Right lobe of liver (tissue), 6 donors: ENCODE results near the gene TMEM134. TPM values are rescaled to one million over a fixed set of nuclear protein-coding genes. Genes with fewer than 3 reads are reported as not detected.
A peak's percentile ranks its signal among the peaks of the same experiment; 100 is the strongest.

Source experiments
- ATAC-seq, 4 donors: fragments of 200-7000 bp; cut with Tn5 transposase; one replicate each; pipeline ENCODE4 v1.9.1; 2020; ENCODE audit warnings: mild to moderate bottlenecking in 4 of 4, moderate library complexity in 4 of 4
- DNase-seq, 3 donors: peaks; one replicate each; pipeline ENCODE4 v3.0.0-alpha.2; 2020
- H3K27ac ChIP-seq, 3 donors: fragments of 200-600 bp; one replicate each; pipeline ENCODE4 v1.8.0; 2022
- H3K27me3 ChIP-seq, 2 donors: fragments of 200-600 bp; one replicate each; pipeline ENCODE4 v1.8.0; 2022
- H3K36me3 ChIP-seq, 4 donors: fragments of 200-600 bp; sonication (generic) in 1 of 4; one replicate each; pipeline versions ENCODE4 v1.5.1 to v1.8.0; 2017 to 2022; ENCODE audit warnings: control low read depth in 1 of 4
- H3K4me1 ChIP-seq, 4 donors: fragments of 200-600 bp; sonication (generic) in 1 of 4; one replicate each; pipeline versions ENCODE4 v1.5.1 to v1.8.0; 2017 to 2022; ENCODE audit warnings: control low read depth in 1 of 4
- H3K4me3 ChIP-seq, 3 donors: fragments of 200-600 bp; one replicate each; pipeline ENCODE4 v1.8.0; 2022
- H3K9me3 ChIP-seq, 4 donors: fragments of 200-600 bp; sonication (generic) in 1 of 4; one replicate each; pipeline versions ENCODE4 v1.5.1 to v1.8.0; 2017 to 2022; ENCODE audit warnings: control low read depth in 1 of 4
- POLR2A ChIP-seq: fragments of 450-650 bp; IDR thresholded peaks from one replicate; pipeline ENCODE4 v1.6.1; 2017; ENCODE audit warnings: antibody characterized with exemption, mild to moderate bottlenecking
- WGBS: methylation state at CpG from one replicate; pipeline ENCODE4 v1.1.6; 2018; ENCODE audit warnings: low coverage, low lambda C conversion rate; ENCODE audit not compliant: insufficient coverage; ENCODE audit errors: missing lambda C conversion rate; 5-methylcytosine and 5-hydroxymethylcytosine counted together
- intact Hi-C, 2 donors: fragments of 100-400 bp; cut with DNase I; formaldehyde crosslinking; loops; one replicate each; pipeline versions ENCODE4 v1.11.2 to v1.14.1; 2022
- total RNA-seq, 6 experiments: library from RNA; depleted of rRNA in 2 of 6; stranded (reverse); fragments of >200 nt in 2 of 6; fragmentation: NEBNext Ultra II Directional in 3 of 6; extraction: Animal tissue kit (Norgen Biotek cat#: 25700) in 3 of 6; gene quantifications; one replicate each; pipeline versions ENCODE4 v1.1.0 to v1.2.4, GENCODE V29; 2016 to 2023
- TF ChIP-seq, protein P1 (sequence below), 4 donors: fragments of 200-600 bp in 3 of 4; fragments of 450-650 bp in 1 of 4; IDR thresholded peaks; one replicate each; pipeline versions ENCODE4 v1.5.1 to v1.8.0; 2016 to 2022; ENCODE audit warnings: antibody characterized with exemption in 4 of 4, mild to moderate bottlenecking in 2 of 4
- donor health status: DM: no; HTN: yes; CAD: no.
- donor health status: DM: no; HTN: no; CAD: no.
- donor health status: DM: no; HTN: no; CAD: no.
- donor health status: DM: no; HTN: yes; CAD: no.
- donor health status: DM: no; HTN: yes; CAD: no.

Gene TMEM134
- total RNA-seq, 6 experiments from 2014 or later: 29.1 to 133 (median 40.9) TPM

DNA sequence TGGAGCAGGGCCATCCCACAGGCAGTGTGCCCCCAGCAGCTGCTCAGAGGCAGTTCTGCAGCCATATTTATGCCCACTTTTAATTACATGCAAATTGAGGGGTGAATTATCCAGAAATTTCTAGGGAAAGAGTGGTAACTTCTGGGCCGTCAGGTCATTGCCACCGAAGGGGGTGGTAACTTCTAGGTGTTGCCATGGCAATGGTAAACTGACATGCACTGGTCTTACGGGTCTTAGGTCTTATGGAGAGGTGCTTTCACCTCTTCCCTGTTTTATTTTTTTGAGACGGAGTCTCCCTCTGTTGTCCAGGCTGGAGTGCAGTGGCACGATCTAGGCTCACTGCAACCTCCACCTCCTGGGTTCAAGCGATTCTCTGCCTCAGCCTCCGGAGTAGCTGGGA lies 3.8 kb upstream of the TMEM134 start:
- WGBS: 29% methylated on average over 4 of the region's 7 CpGs
- Histone ChIP-seq H3K4me3 (no peak overlapping the region), H3K27me3 (no peaks in the 10 kb centered on the region), H3K27ac (no peak overlapping the region), H3K4me1 (peaks cover 0 to 24% (median under 1%) of the 10 kb centered on the region in 4 donors), H3K9me3 (no peaks in the 10 kb centered on the region), H3K36me3 (no peaks in the 10 kb centered on the region)
- intact Hi-C loops: no loop called here
- ATAC-seq (no peak), DNase-seq (peak in 1 of 3 donors; percentile 21)
- TF ChIP-seq, protein P1, sequence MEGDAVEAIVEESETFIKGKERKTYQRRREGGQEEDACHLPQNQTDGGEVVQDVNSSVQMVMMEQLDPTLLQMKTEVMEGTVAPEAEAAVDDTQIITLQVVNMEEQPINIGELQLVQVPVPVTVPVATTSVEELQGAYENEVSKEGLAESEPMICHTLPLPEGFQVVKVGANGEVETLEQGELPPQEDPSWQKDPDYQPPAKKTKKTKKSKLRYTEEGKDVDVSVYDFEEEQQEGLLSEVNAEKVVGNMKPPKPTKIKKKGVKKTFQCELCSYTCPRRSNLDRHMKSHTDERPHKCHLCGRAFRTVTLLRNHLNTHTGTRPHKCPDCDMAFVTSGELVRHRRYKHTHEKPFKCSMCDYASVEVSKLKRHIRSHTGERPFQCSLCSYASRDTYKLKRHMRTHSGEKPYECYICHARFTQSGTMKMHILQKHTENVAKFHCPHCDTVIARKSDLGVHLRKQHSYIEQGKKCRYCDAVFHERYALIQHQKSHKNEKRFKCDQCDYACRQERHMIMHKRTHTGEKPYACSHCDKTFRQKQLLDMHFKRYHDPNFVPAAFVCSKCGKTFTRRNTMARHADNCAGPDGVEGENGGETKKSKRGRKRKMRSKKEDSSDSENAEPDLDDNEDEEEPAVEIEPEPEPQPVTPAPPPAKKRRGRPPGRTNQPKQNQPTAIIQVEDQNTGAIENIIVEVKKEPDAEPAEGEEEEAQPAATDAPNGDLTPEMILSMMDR (IDR thresholded peaks at IDR 0.05): no peak
- no peak for TF ChIP-seq POLR2A

DNA sequence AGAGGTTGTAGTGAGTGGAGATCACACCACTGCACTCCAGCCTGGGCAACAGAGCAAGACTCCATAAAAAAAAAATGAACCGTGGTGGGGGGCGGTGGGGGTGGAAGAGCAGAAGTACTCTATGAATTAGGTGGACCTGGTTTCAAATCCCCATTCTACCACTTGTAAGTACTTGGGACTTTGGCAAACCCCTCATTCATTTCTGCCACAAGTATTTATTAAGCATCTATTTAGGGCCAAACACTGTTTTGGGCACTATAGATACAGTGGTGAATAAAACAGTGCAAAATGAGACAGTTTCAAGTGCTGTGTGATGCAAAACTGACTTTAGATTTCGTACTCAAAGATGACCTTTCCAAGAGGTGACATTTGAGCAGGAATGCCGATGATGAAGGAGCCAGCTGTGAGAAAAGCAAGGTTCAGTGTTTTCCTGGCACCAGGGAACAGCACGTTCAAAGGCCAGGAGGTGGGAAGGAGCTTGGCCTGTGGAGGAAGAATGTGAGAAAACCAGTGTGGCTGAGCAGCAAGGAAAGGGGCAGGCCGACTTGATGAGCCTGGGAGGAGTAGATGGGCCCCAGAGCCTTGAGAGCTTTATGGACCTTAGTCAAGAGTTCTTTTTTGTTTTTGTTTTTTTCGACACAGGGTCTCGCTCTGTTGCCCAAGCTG lies 1.4 kb upstream of the TMEM134 start:
- DNase-seq (no peak), ATAC-seq (no peak)

DNA sequence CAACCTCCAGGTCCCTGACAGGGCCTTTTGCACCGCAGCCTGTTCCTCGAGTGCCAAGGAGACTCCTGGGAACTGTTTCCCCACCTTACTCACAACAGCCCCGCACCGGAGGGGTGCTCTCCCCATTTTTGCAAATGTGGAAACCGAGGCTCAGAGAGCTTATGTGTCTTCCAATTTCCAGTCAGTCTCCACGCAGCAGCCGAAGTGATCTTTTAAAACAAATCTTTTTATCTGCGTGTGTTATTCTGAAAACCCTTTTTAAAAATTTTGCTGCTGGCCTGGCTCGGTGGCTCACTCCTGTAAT lies 409 bp upstream of the TMEM134 start:
- Histone ChIP-seq H3K27ac (peak overlapping the region; percentile 62 to 87 (median 85)), H3K4me1 (peaks cover 0 to 39% (median 13%) of the 10 kb centered on the region in 4 donors), H3K36me3 (no peaks in the 10 kb centered on the region), H3K9me3 (no peaks in the 10 kb centered on the region), H3K4me3 (peak overlapping the region; percentile 90 to 96 (median 95)), H3K27me3 (no peaks in the 10 kb centered on the region)
- TF ChIP-seq, protein P1 (IDR thresholded peaks at IDR 0.05): no peak
- no peak for TF ChIP-seq POLR2A
- WGBS: 24% methylated on average over 7 of the region's 9 CpGs
- ATAC-seq (no peak), DNase-seq (no peak)
- intact Hi-C loops: loop anchor here in 1 of 2 donors (5.0 kb wide), 1 partner anchor 38 kb away; the partner anchor contains the start of genes CDK2AP2 and PITPNM1

More for the DNA sequence above, 1.4 kb upstream of the TMEM134 start:
- Histone ChIP-seq H3K27ac (no peak overlapping the region), H3K4me3 (no peak overlapping the region), H3K4me1 (peaks cover 0 to 43% (median 12%) of the 10 kb centered on the region in 4 donors), H3K36me3 (no peaks in the 10 kb centered on the region), H3K9me3 (no peaks in the 10 kb centered on the region), H3K27me3 (no peaks in the 10 kb centered on the region)
- TF ChIP-seq, protein P1 (IDR thresholded peaks at IDR 0.05): no peak
- TF ChIP-seq POLR2A: no peak
- WGBS: 66% methylated on average over 8 of the region's 8 CpGs
- intact Hi-C loops: no loop called here

DNA sequence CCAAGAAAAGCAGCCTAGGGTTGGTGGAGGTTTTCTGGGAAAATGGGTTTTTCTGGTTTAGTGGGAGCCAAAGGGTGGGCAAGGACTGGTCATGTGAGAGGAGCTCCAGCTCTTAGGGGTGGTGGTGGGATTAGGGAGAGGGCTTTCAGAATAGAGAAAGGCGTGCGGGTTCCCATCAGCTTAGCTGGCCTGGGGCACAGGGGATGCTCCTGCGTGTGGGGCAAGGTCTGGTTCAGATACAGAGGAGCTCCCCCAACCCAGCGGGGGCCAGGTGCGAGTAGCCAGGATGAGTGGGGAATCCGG lies 644 bp downstream of the TMEM134 start:
- Histone ChIP-seq H3K9me3 (no peaks in the 10 kb centered on the region), H3K4me1 (peaks cover 0 to 39% (median 16%) of the 10 kb centered on the region in 4 donors), H3K4me3 (peak overlapping the region; percentile 90 to 96 (median 95)), H3K36me3 (no peaks in the 10 kb centered on the region), H3K27ac (peak overlapping the region; percentile 62 to 87 (median 85)), H3K27me3 (no peaks in the 10 kb centered on the region)
- DNase-seq (no peak), ATAC-seq (no peak)
- TF ChIP-seq, protein P1 (IDR thresholded peaks at IDR 0.05): no peak
- no peak for TF ChIP-seq POLR2A
- intact Hi-C loops: loop anchor here in 1 of 2 donors (5.0 kb wide), 1 partner anchor 39 kb away; the partner anchor contains the start of genes CDK2AP2 and PITPNM1
- no CpG with 5 or more reads among the region's 6 CpGs for WGBS
